ENCODE data around the gene RAB7B. TPM values are rescaled to one million over a fixed set of nuclear protein-coding genes. Genes with fewer than 3 reads are reported as not detected.

The RAB7B gene
- total and polyA plus RNA-seq, 4 donors = 1.7 to 11.4 (median 5.2) TPM

GRCh38 chr1:206029484-206029883 lies 26.3 kb upstream of the RAB7B start:
- Histone ChIP-seq H3K27me3 (ENCODE audit: control insufficient read depth in 1 of 2, insufficient read depth in 2 of 2, low read length in 1 of 2) (peaks cover 0 to 3% of the 10 kb centered on the region in 2 donors), H3K27ac (ENCODE audit: low read depth in 1 of 2, low read length in 2 of 2) (no peak overlapping the region), H3K36me3 (ENCODE audit: control insufficient read depth in 1 of 2, insufficient read depth in 2 of 2, low read length in 1 of 2) (no peaks in the 10 kb centered on the region), H3K4me1 (ENCODE audit: control insufficient read depth in 1 of 2, insufficient read depth in 2 of 2, low read length in 2 of 2) (no peaks in the 10 kb centered on the region), H3K4me3 (ENCODE audit: low read length in 2 of 2) (no peak overlapping the region), H3K9me3 (ENCODE audit: control insufficient read depth, low read length) (peaks cover 2% of the 10 kb centered on the region)
- intact Hi-C loops (cut with DNase I) = no loop called here
- WGBS, 2 donors = 29 to 46% methylated on average over 4 of the region's 4 CpGs
- no peak for ATAC-seq (ENCODE audit: low FRiP score)
- no peak for DNase-seq

DNA sequence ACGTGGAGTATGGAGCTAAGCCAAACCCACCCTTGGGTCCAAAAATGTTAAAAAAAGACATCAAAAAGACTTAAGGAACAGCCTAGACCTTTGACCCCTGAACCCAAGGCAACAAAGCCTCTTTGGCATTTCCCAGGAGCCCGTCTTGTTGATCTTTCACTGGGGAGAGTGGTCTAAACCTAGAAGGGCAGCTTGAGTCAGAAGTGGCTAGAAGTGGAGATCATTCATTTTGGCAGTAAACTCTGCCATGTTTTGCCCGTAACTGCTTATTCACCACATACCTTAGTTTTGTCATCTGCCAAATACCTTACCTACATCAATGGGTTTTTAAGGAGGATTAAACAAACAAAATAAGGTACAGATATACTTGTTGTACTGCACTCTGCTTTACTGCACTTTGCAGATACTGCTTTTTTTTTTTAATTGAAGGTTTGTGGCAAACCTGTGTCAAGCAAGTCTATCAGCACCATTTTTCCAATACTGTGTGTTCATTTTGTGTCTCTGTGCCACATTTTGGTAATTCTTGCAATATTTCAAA lies 22.2 kb upstream of the RAB7B start:
- Histone ChIP-seq H3K4me3 (ENCODE audit: low read length in 2 of 2) (no peak overlapping the region), H3K27me3 (ENCODE audit: control insufficient read depth in 1 of 2, insufficient read depth in 2 of 2, low read length in 1 of 2) (peaks cover 0 to 3% of the 10 kb centered on the region in 2 donors), H3K9me3 (ENCODE audit: control insufficient read depth, low read length) (no peaks in the 10 kb centered on the region), H3K36me3 (ENCODE audit: control insufficient read depth in 1 of 2, insufficient read depth in 2 of 2, low read length in 1 of 2) (no peaks in the 10 kb centered on the region), H3K4me1 (ENCODE audit: control insufficient read depth in 1 of 2, insufficient read depth in 2 of 2, low read length in 2 of 2) (no peaks in the 10 kb centered on the region), H3K27ac (ENCODE audit: low read depth in 1 of 2, low read length in 2 of 2) (no peak overlapping the region)
- intact Hi-C loops (cut with DNase I) = no loop called here
- WGBS, 2 donors = 83 to 88% methylated on average over 3 of the region's 3 CpGs
- DNase-seq (no peak), ATAC-seq (ENCODE audit: low FRiP score) (no peak)

GRCh38 chr1:206023695-206024094 lies 20.5 kb upstream of the RAB7B start, which contains the start of gene CTSE:
TSS of gene CTSE (minus strand) at chr1:206023895. CDS start at chr1:206023791, 104 bp downstream.
- Histone ChIP-seq H3K4me3 (ENCODE audit: low read length in 2 of 2) (no peak within 1 kb of the TSS), H3K4me1 (ENCODE audit: control insufficient read depth in 1 of 2, insufficient read depth in 2 of 2, low read length in 2 of 2) (no peaks in the 10 kb centered on the region), H3K36me3 (ENCODE audit: control insufficient read depth in 1 of 2, insufficient read depth in 2 of 2, low read length in 1 of 2) (no peaks in the 10 kb centered on the region), H3K27me3 (ENCODE audit: control insufficient read depth in 1 of 2, insufficient read depth in 2 of 2, low read length in 1 of 2) (peaks cover 0 to 3% of the 10 kb centered on the region in 2 donors), H3K9me3 (ENCODE audit: control insufficient read depth, low read length) (no peaks in the 10 kb centered on the region), H3K27ac (ENCODE audit: low read depth in 1 of 2, low read length in 2 of 2) (no peak within 1 kb of the TSS)
- ATAC-seq (ENCODE audit: low FRiP score) (no peak), DNase-seq (no peak)
- WGBS, 2 donors = 92 to 97% methylated on average over 9 to 11 of the region's 11 CpGs
- intact Hi-C loops (cut with DNase I) = no loop called here

DNA sequence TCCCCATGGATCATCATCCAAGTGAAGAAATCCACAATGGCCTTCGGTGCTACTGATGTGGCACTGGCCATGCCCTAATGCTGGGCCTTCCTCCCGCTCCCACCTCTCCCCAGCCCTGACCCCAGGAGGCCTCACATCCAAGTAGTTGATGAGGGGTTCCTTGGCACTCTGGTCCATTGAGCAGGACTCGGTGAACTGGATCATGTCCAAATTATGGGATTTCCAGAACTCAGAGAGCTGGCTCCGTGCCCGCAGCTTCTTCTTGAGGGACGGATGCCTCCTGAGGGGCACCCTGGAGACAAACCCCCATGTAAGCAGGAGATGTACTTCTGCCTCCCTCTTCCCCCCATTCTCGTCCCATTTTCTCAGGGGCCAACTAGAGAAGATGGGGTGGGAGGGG lies 19.6 kb upstream of the RAB7B start:
- intact Hi-C loops (cut with DNase I) = no loop called here
- DNase-seq (no peak), ATAC-seq (ENCODE audit: low FRiP score) (no peak)
- no peaks in the 10 kb centered on the region for H3K27me3 ChIP-seq (ENCODE audit: control insufficient read depth in 1 of 2, insufficient read depth in 2 of 2, low read length in 1 of 2)
- no peaks in the 10 kb centered on the region for H3K36me3 ChIP-seq (ENCODE audit: control insufficient read depth in 1 of 2, insufficient read depth in 2 of 2, low read length in 1 of 2)
- no peak overlapping the region for H3K4me3 ChIP-seq (ENCODE audit: low read length in 2 of 2)
- no peaks in the 10 kb centered on the region for H3K9me3 ChIP-seq (ENCODE audit: control insufficient read depth, low read length)
- H3K4me1 ChIP-seq (ENCODE audit: control insufficient read depth in 1 of 2, insufficient read depth in 2 of 2, low read length in 2 of 2) = no peaks in the 10 kb centered on the region
- H3K27ac ChIP-seq (ENCODE audit: low read depth in 1 of 2, low read length in 2 of 2) = no peak overlapping the region
- 93 to 97% methylated on average over 7 of the region's 7 CpGs for WGBS, 2 donors

- DNase-seq = no peak
- intact Hi-C loops (cut with DNase I) = no loop called here
- no peak for ATAC-seq (ENCODE audit: low FRiP score)
- no peaks in the 10 kb centered on the region for H3K36me3 ChIP-seq (ENCODE audit: control insufficient read depth in 1 of 2, insufficient read depth in 2 of 2, low read length in 1 of 2)
- no peaks in the 10 kb centered on the region for H3K27me3 ChIP-seq (ENCODE audit: control insufficient read depth in 1 of 2, insufficient read depth in 2 of 2, low read length in 1 of 2)
- no peak overlapping the region for H3K4me3 ChIP-seq (ENCODE audit: low read length in 2 of 2)
- WGBS, 2 donors = 89 to 91% methylated on average over 4 of the region's 4 CpGs
- H3K9me3 ChIP-seq (ENCODE audit: control insufficient read depth, low read length) = no peaks in the 10 kb centered on the region
- H3K27ac ChIP-seq (ENCODE audit: low read depth in 1 of 2, low read length in 2 of 2) = no peak overlapping the region
- H3K4me1 ChIP-seq (ENCODE audit: control insufficient read depth in 1 of 2, insufficient read depth in 2 of 2, low read length in 2 of 2) = no peaks in the 10 kb centered on the region
These were observed 18.6 kb upstream of the RAB7B start for GRCh38 chr1:206021626-206022365.

GRCh38 chr1:206021008-206021625 lies 17.9 kb upstream of the RAB7B start:
- no peaks in the 10 kb centered on the region for H3K36me3 ChIP-seq (ENCODE audit: control insufficient read depth in 1 of 2, insufficient read depth in 2 of 2, low read length in 1 of 2)
- ATAC-seq (ENCODE audit: low FRiP score) (no peak), DNase-seq (no peak)
- H3K4me1 ChIP-seq (ENCODE audit: control insufficient read depth in 1 of 2, insufficient read depth in 2 of 2, low read length in 2 of 2) = no peaks in the 10 kb centered on the region
- no peak overlapping the region for H3K27ac ChIP-seq (ENCODE audit: low read depth in 1 of 2, low read length in 2 of 2)
- no peaks in the 10 kb centered on the region for H3K9me3 ChIP-seq (ENCODE audit: control insufficient read depth, low read length)
- no peaks in the 10 kb centered on the region for H3K27me3 ChIP-seq (ENCODE audit: control insufficient read depth in 1 of 2, insufficient read depth in 2 of 2, low read length in 1 of 2)
- WGBS, 2 donors = 94 to 98% methylated on average over 9 of the region's 9 CpGs
- no peak overlapping the region for H3K4me3 ChIP-seq (ENCODE audit: low read length in 2 of 2)
- intact Hi-C loops (cut with DNase I) = no loop called here

DNA sequence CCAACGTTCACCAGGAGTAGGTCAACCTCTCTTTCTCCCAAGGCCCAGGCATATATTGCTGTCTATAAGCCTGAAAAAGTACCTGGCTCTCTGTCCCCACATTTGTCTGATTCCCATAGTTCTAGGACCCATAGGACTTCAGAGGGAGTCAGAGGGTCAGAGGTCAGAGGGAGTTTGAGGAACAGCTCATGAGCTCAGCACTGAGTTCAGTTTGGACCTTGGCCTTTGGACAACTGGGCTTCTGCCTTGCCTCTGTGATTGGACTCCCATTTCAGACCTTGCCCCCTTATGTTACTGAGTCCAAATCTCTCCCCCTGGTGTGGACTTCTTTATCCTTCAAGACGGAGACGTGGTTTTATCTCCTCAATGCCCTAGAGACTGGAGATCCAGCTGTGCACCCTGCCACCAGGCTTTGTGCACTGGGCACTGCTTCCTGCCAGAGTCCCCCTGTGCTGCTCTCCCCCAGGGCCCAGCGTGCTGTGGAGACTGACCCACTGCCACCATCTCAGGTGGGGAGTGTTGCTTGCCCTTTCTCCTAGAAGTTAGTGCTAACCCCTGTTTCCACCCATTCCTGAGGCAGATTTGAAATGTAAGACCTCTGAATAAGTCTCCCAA lies 17.3 kb upstream of the RAB7B start:
- no peak overlapping the region for H3K27ac ChIP-seq (ENCODE audit: low read depth in 1 of 2, low read length in 2 of 2)

GRCh38 chr1:206015071-206015470 lies 11.9 kb upstream of the RAB7B start:
- Histone ChIP-seq H3K4me3 (ENCODE audit: low read length in 2 of 2) (no peak overlapping the region), H3K27me3 (ENCODE audit: control insufficient read depth in 1 of 2, insufficient read depth in 2 of 2, low read length in 1 of 2) (no peaks in the 10 kb centered on the region), H3K9me3 (ENCODE audit: control insufficient read depth, low read length) (no peaks in the 10 kb centered on the region), H3K36me3 (ENCODE audit: control insufficient read depth in 1 of 2, insufficient read depth in 2 of 2, low read length in 1 of 2) (no peaks in the 10 kb centered on the region), H3K4me1 (ENCODE audit: control insufficient read depth in 1 of 2, insufficient read depth in 2 of 2, low read length in 2 of 2) (no peaks in the 10 kb centered on the region), H3K27ac (ENCODE audit: low read depth in 1 of 2, low read length in 2 of 2) (no peak overlapping the region)
- 92 to 97% methylated on average over 1 of the region's 1 CpG for WGBS, 2 donors
- no peak for ATAC-seq (ENCODE audit: low FRiP score)
- no peak for DNase-seq
- intact Hi-C loops (cut with DNase I) = no loop called here

More for the DNA sequence above, 17.3 kb upstream of the RAB7B start:
- intact Hi-C loops (cut with DNase I) = no loop called here
- no peak overlapping the region for H3K4me3 ChIP-seq (ENCODE audit: low read length in 2 of 2)
- H3K36me3 ChIP-seq (ENCODE audit: control insufficient read depth in 1 of 2, insufficient read depth in 2 of 2, low read length in 1 of 2) = no peaks in the 10 kb centered on the region
- whole genome bisulfite sequencing, 2 donors = 93 to 94% methylated on average over 4 of the region's 4 CpGs
- DNase-seq (no peak), ATAC-seq (ENCODE audit: low FRiP score) (no peak)
- no peaks in the 10 kb centered on the region for H3K4me1 ChIP-seq (ENCODE audit: control insufficient read depth in 1 of 2, insufficient read depth in 2 of 2, low read length in 2 of 2)
- no peaks in the 10 kb centered on the region for H3K27me3 ChIP-seq (ENCODE audit: control insufficient read depth in 1 of 2, insufficient read depth in 2 of 2, low read length in 1 of 2)
- H3K9me3 ChIP-seq (ENCODE audit: control insufficient read depth, low read length) = no peaks in the 10 kb centered on the region
